Lung (tissue), 12 donors: ENCODE results near the gene WASL. TPM values are rescaled to one million over a fixed set of nuclear protein-coding genes. Genes with fewer than 3 reads are reported as not detected.

Source experiments
- ATAC-seq: fragments of 200-7000 bp; cut with Tn5 transposase; one replicate; pipeline ENCODE4 v1.9.1; 2020; ENCODE audit warnings: moderate number of reproducible peaks; ENCODE audit not compliant: insufficient read depth, low FRiP score
- DNase-seq, 3 donors: peaks; one replicate each; pipeline ENCODE4 v3.0.0-alpha.2; 2013 to 2017
- H3K27ac ChIP-seq, 2 donors: one replicate each; pipeline ENCODE4 v1.5.1; 2013; ENCODE audit warnings: mild to moderate bottlenecking in 2 of 2, moderate library complexity in 2 of 2, control low read depth in 1 of 2, inconsistent platforms in 1 of 2, low read depth in 1 of 2, low read length in 1 of 2
- H3K27me3 ChIP-seq, 3 donors: one replicate each; pipeline ENCODE4 v1.5.1; 2013; ENCODE audit warnings: low read length in 2 of 3; ENCODE audit not compliant: control insufficient read depth in 3 of 3, insufficient read depth in 3 of 3
- H3K36me3 ChIP-seq, 4 donors: one replicate each; pipeline ENCODE4 v1.5.1; 2013; ENCODE audit warnings: low read length in 4 of 4, mild to moderate bottlenecking in 1 of 4, moderate library complexity in 1 of 4; ENCODE audit not compliant: control insufficient read depth in 4 of 4, insufficient read depth in 4 of 4
- H3K4me1 ChIP-seq, 5 donors: one replicate each; pipeline ENCODE4 v1.5.1; 2013; ENCODE audit warnings: low read length in 5 of 5, mild to moderate bottlenecking in 2 of 5, moderate library complexity in 1 of 5; ENCODE audit not compliant: control insufficient read depth in 5 of 5, insufficient read depth in 5 of 5
- H3K4me3 ChIP-seq: one replicate; pipeline ENCODE4 v1.5.1; 2013; ENCODE audit warnings: mild to moderate bottlenecking, control low read depth, moderate library complexity
- H3K9ac ChIP-seq, 2 donors: one replicate each; pipeline ENCODE4 v1.5.1; 2013; ENCODE audit warnings: low read length in 2 of 2, control low read depth in 1 of 2; ENCODE audit not compliant: insufficient read depth in 1 of 2
- H3K9me3 ChIP-seq, 4 donors: one replicate each; pipeline ENCODE4 v1.5.1; 2013; ENCODE audit warnings: low read length in 3 of 4, mild to moderate bottlenecking in 1 of 4, moderate library complexity in 1 of 4; ENCODE audit not compliant: control insufficient read depth in 4 of 4, insufficient read depth in 3 of 4
- WGBS, 2 donors: extraction: QIAGEN DNeasy Blood & Tissue Kit; methylation state at CpG; one replicate each; pipeline ENCODE4 v1.1.7; 2013; 5-methylcytosine and 5-hydroxymethylcytosine counted together
- polyA plus RNA-seq, 2 donors: library from polyadenylated mRNA; stranded (reverse); fragments of 200-250 nt; gene quantifications; one replicate each; pipeline ENCODE4 v1.2.1, GENCODE V29; 2013
- total RNA-seq, 2 donors: library from RNA; depleted of rRNA in 1 of 2; stranded (reverse); fragments of >200 nt in 1 of 2; gene quantifications; one replicate each; pipeline ENCODE4 v1.2.1, GENCODE V29; 2014 to 2021
- TF ChIP-seq, protein P1 (sequence below): IDR thresholded peaks from 2 replicates; pipeline ENCODE4 v1.5.1; 2012; ENCODE audit warnings: mild to moderate bottlenecking; ENCODE audit errors: control extremely low read depth, extremely low read depth
- donor health status: control.
- donor health status: control.
- donor health status: Bipolar disorder and iron deficiency.
- donor health status: healthy.
- donor health status: DM: yes; HTN: yes; CAD: no.

Gene WASL
- total and polyA plus RNA-seq, 4 donors, result 11.8 to 52.7 (median 22.2) TPM

DNA sequence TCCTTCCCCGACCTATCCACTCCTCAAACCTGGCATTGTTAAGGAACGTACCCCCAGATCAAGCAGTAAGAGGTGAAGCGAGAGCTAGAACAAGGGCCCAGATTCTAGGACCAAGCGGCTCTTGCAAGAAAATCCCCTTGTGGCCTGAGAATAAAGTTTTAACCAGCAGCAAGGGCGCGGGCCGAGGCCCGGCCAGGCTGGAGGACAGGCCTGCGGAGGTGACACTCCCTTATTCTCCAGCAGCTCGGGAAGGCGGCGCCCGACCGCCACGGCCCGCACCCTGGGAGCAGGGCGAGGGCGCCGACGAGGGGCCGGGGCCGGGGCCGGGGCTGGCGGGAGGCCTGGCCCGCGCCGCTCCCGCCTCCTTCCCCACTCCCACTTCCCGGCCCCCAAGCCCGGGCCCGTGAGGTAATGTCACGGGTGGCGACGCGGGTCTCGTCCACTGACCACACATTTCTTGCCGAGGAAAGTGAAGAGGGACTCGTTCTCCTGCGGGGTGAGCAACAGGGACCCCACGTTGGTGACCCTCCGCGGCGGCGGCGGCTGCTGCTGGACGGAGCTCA, 551 bp downstream of the WASL start:
- Histone ChIP-seq H3K9me3 (no peaks in the 10 kb centered on the region), H3K27ac (peak overlapping the region; percentile 85 to 96), H3K9ac (peak overlapping the region; percentile 91 to 97), H3K36me3 (peaks cover 0 to 4% (median 0%) of the 10 kb centered on the region in 4 donors), H3K4me1 (peaks cover 0 to 58% (median 19%) of the 10 kb centered on the region in 5 donors), H3K4me3 (peak overlapping the region; percentile 66), H3K27me3 (no peaks in the 10 kb centered on the region)
- peak; percentile 49 to 60 (median 56) for DNase-seq
- 0 to 1% methylated on average over 40 to 46 of the region's 46 CpGs for WGBS, 2 donors
- ATAC-seq, result peak; percentile 24
- TF ChIP-seq, protein P1, sequence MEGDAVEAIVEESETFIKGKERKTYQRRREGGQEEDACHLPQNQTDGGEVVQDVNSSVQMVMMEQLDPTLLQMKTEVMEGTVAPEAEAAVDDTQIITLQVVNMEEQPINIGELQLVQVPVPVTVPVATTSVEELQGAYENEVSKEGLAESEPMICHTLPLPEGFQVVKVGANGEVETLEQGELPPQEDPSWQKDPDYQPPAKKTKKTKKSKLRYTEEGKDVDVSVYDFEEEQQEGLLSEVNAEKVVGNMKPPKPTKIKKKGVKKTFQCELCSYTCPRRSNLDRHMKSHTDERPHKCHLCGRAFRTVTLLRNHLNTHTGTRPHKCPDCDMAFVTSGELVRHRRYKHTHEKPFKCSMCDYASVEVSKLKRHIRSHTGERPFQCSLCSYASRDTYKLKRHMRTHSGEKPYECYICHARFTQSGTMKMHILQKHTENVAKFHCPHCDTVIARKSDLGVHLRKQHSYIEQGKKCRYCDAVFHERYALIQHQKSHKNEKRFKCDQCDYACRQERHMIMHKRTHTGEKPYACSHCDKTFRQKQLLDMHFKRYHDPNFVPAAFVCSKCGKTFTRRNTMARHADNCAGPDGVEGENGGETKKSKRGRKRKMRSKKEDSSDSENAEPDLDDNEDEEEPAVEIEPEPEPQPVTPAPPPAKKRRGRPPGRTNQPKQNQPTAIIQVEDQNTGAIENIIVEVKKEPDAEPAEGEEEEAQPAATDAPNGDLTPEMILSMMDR, result no peak

DNA sequence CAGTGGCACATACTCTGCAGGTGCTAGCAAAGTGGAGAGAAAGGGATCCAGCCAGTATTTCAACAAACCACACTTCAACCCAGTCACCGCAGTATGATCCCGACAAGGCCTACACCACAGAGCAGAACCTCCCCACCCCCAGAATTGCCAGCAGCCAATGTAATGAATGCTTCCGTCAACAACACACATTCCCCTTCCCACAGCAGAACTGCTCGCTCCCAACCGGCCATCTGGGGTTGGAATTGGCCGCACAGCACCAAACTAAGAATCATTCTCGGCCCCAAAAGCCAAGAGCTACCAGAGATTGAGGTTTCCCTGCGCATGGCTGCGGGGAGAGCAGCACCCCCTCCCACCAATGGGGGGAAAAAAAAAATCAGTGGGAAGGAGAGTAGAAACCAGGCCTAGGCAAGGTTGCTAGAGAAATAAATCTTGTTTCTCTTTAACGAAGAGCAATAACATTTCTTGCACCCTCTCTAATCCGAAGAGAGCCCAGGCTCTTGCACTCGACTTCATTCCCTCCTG, 1.1 kb downstream of the WASL start:
- 0 to 1% methylated on average over 12 of the region's 12 CpGs for WGBS, 2 donors
- TF ChIP-seq, protein P1, result no peak
- Histone ChIP-seq H3K27ac (peak overlapping the region; percentile 85 to 96), H3K27me3 (no peaks in the 10 kb centered on the region), H3K4me3 (peak overlapping the region; percentile 66), H3K9me3 (no peaks in the 10 kb centered on the region), H3K36me3 (peaks cover 0 to 4% (median 0%) of the 10 kb centered on the region in 4 donors), H3K9ac (peak overlapping the region; percentile 91 to 97), H3K4me1 (peaks cover 0 to 55% (median 19%) of the 10 kb centered on the region in 5 donors)
- ATAC-seq (peak; percentile 56), DNase-seq (peak; percentile 77 to 88 (median 82))

DNA sequence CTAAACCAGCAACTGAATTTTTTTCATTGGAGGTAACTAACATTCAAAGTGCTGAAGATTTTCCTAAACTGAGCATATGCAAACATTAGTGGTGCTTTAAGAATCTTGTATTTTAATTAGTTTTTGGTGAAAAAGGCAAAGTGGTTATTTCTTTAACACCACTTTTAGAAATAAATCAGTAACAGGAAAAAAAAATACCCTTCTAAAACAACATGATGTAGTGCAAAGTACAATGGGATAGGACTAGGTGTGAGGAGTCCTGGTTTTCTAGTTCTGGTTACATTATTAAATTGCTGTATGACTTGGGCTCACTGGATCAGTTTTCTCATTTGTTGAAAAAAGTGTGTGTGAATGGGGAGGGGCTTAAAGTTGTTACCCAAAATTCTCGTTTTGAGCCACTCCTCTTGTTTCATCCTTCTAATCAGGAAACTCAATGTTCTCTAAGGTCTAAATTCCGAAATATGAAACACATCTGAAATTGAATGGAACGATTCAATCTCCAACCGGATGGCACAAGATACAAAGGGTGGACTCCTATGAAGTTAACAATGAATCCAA, 1.8 kb downstream of the WASL start:
- H3K4me3 ChIP-seq, result no peak overlapping the region
- peaks cover 0 to 4% (median 0%) of the 10 kb centered on the region in 4 donors for H3K36me3 ChIP-seq
- peak in 1 of 3 donors; percentile 7 for DNase-seq
- no peaks in the 10 kb centered on the region for H3K9me3 ChIP-seq
- WGBS, 2 donors, result 9 to 24% methylated on average over 4 of the region's 4 CpGs
- TF ChIP-seq, protein P1, result no peak
- no peak for ATAC-seq
- peaks cover 0 to 48% (median 19%) of the 10 kb centered on the region in 5 donors for H3K4me1 ChIP-seq
- H3K9ac ChIP-seq, result peak overlapping the region; percentile 60 to 97
- H3K27ac ChIP-seq, result no peak overlapping the region
- no peaks in the 10 kb centered on the region for H3K27me3 ChIP-seq
